GM12878 (cell line): Measurements from ENCODE around the gene DYNC1LI1. TPM values are rescaled to one million over a fixed set of nuclear protein-coding genes. Genes with fewer than 3 reads are reported as not detected.

Source experiments
- microRNA-seq: library from miRNA; unstranded; fragments of <30 nt; microRNA quantifications from one replicate; pipeline ENCODE4, GENCODE V29; 2018
- polyA plus RNA-seq, 11 experiments: library from polyadenylated mRNA; depleted of rRNA in 4 of 11; unstranded in 6 of 11; stranded (reverse) in 5 of 11; fragments of >200 nt; fragmentation: Nextera tagmentation in 4 of 11; fragmentation: Illumina TruSeq in 1 of 11; extraction: Ambion mirVana in 4 of 11; extraction: Trizol in 1 of 11; gene quantifications; 1 replicate in 1 of 11; 2 replicates in 10 of 11; pipeline versions ENCODE4 v1.2.1 to v1.2.3, GENCODE V29; 2011 to 2016; ENCODE audit warnings: inconsistent platforms in 2 of 11, missing spikeins in 2 of 11, low read depth in 1 of 11
- small RNA-seq: library from RNA; depleted of rRNA; stranded (forward); fragments of <200 nt; gene quantifications from one replicate; pipeline ENCODE3, GENCODE V24; 2014
- total RNA-seq, 4 experiments: library from RNA; depleted of rRNA in 3 of 4; stranded (reverse); fragments of >200 nt in 3 of 4; fragmentation: Illumina TruSeq in 1 of 4; extraction: Trizol in 1 of 4; gene quantifications; 2 replicates each; pipeline versions ENCODE4 v1.2.1 to v1.2.3, GENCODE V29; 2013 to 2021

Gene DYNC1LI1
- total and polyA plus RNA-seq, 10 of the 15 experiments (the other 5 are each of a cell fraction or from before 2014, with no cell fraction given) = 11.5 to 51.7 (median 32.0) TPM

Small RNA genes lying within 50 kb of the gene (microRNA-seq; reads per million reads assigned to microRNA genes)
- not detected for gene MIR548AY

Small RNA genes lying within 50 kb of the gene (small RNA-seq; reads per million reads assigned to genes)
- gene MIR548AY = 0.27 reads per million

Other genes starting within 250 kb of the DYNC1LI1 start
- 7.2 and 9.9 TPM in 2 replicates for gene CMTM7, start 179.0 kb downstream of the DYNC1LI1 start, total RNA-seq (2014; rRNA removed)
- 8.6 and 9.7 TPM in 2 replicates for gene CMTM7, start 179.0 kb downstream of the DYNC1LI1 start, total RNA-seq (2014; rRNA removed; fragmentation: Illumina TruSeq; extraction: Trizol)
- gene CMTM7, start 179.0 kb downstream of the DYNC1LI1 start, total RNA-seq (2021) = 12.5 and 13.7 TPM in 2 replicates
- 23.2 and 30.5 TPM in 2 replicates for gene CMTM7, start 179.0 kb downstream of the DYNC1LI1 start, polyA plus RNA-seq (2011; rRNA removed)
- gene CMTM7, start 179.0 kb downstream of the DYNC1LI1 start, polyA plus RNA-seq (2014; fragmentation: Illumina TruSeq; extraction: Trizol) = 16.7 and 21.0 TPM in 2 replicates
- gene CMTM7, start 179.0 kb downstream of the DYNC1LI1 start, polyA plus RNA-seq (2014; fragmentation: Nextera tagmentation; extraction: Ambion mirVana) = 10 to 100 TPM in 1 of 2 experiments, 1 to 10 TPM in 1; 3.7 to 12.0 TPM
- 15.4 and 15.6 TPM in 2 replicates for gene CMTM7, start 179.0 kb downstream of the DYNC1LI1 start, polyA plus RNA-seq (2014; rRNA removed)
- 10 to 100 TPM; 29.5 to 36.4 TPM for gene CMTM7, start 179.0 kb downstream of the DYNC1LI1 start, polyA plus RNA-seq (2016; fragmentation: Nextera tagmentation; extraction: Ambion mirVana)
- 61.8 and 75.1 TPM in 2 replicates for gene CMTM6, start 68.0 kb downstream of the DYNC1LI1 start, total RNA-seq (2014; rRNA removed)
- gene CMTM6, start 68.0 kb downstream of the DYNC1LI1 start, total RNA-seq (2014; rRNA removed; fragmentation: Illumina TruSeq; extraction: Trizol) = 73.5 and 74.7 TPM in 2 replicates
- 51.2 and 54.4 TPM in 2 replicates for gene CMTM6, start 68.0 kb downstream of the DYNC1LI1 start, total RNA-seq (2021)
- gene CMTM6, start 68.0 kb downstream of the DYNC1LI1 start, polyA plus RNA-seq (2011; rRNA removed) = 92.6 and 138 TPM in 2 replicates
- gene CMTM6, start 68.0 kb downstream of the DYNC1LI1 start, polyA plus RNA-seq (2014; fragmentation: Illumina TruSeq; extraction: Trizol) = 61.0 and 74.5 TPM in 2 replicates
- gene CMTM6, start 68.0 kb downstream of the DYNC1LI1 start, polyA plus RNA-seq (2014; fragmentation: Nextera tagmentation; extraction: Ambion mirVana) = 10 to 100 TPM; 27.1 to 39.0 TPM
- gene CMTM6, start 68.0 kb downstream of the DYNC1LI1 start, polyA plus RNA-seq (2014; rRNA removed) = 43.9 and 52.4 TPM in 2 replicates
- 10 to 100 TPM; 92.3 to 97.3 TPM for gene CMTM6, start 68.0 kb downstream of the DYNC1LI1 start, polyA plus RNA-seq (2016; fragmentation: Nextera tagmentation; extraction: Ambion mirVana)
- 42.0 and 45.3 TPM in 2 replicates for gene CNOT10, start 114.3 kb upstream of the DYNC1LI1 start, total RNA-seq (2014; rRNA removed)
- gene CNOT10, start 114.3 kb upstream of the DYNC1LI1 start, total RNA-seq (2014; rRNA removed; fragmentation: Illumina TruSeq; extraction: Trizol) = 41.9 and 42.0 TPM in 2 replicates
- gene CNOT10, start 114.3 kb upstream of the DYNC1LI1 start, total RNA-seq (2021) = 45.7 and 47.5 TPM in 2 replicates
- gene CNOT10, start 114.3 kb upstream of the DYNC1LI1 start, polyA plus RNA-seq (2011; rRNA removed) = 46.3 and 67.1 TPM in 2 replicates
- gene CNOT10, start 114.3 kb upstream of the DYNC1LI1 start, polyA plus RNA-seq (2014; fragmentation: Illumina TruSeq; extraction: Trizol) = 44.2 and 57.8 TPM in 2 replicates
- gene CNOT10, start 114.3 kb upstream of the DYNC1LI1 start, polyA plus RNA-seq (2014; fragmentation: Nextera tagmentation; extraction: Ambion mirVana) = 10 to 100 TPM; 18.2 to 34.6 TPM
- 41.3 and 47.8 TPM in 2 replicates for gene CNOT10, start 114.3 kb upstream of the DYNC1LI1 start, polyA plus RNA-seq (2014; rRNA removed)
- 10 to 100 TPM; 50.0 to 51.9 TPM for gene CNOT10, start 114.3 kb upstream of the DYNC1LI1 start, polyA plus RNA-seq (2016; fragmentation: Nextera tagmentation; extraction: Ambion mirVana)
- gene TRIM71, start 247.1 kb upstream of the DYNC1LI1 start, total RNA-seq (2014; rRNA removed) = 0.17 and 0.27 TPM in 2 replicates
- 0.18 and 0.27 TPM in 2 replicates for gene TRIM71, start 247.1 kb upstream of the DYNC1LI1 start, total RNA-seq (2014; rRNA removed; fragmentation: Illumina TruSeq; extraction: Trizol)
- 0.48 and 0.69 TPM in 2 replicates for gene TRIM71, start 247.1 kb upstream of the DYNC1LI1 start, total RNA-seq (2021)
- gene TRIM71, start 247.1 kb upstream of the DYNC1LI1 start, polyA plus RNA-seq (2011; rRNA removed) = 1.8 and 1.9 TPM in 2 replicates
- 0.16 and 0.24 TPM in 2 replicates for gene TRIM71, start 247.1 kb upstream of the DYNC1LI1 start, polyA plus RNA-seq (2014; fragmentation: Illumina TruSeq; extraction: Trizol)
- under 1 TPM; 0.02 to 0.08 TPM for gene TRIM71, start 247.1 kb upstream of the DYNC1LI1 start, polyA plus RNA-seq (2014; fragmentation: Nextera tagmentation; extraction: Ambion mirVana)
- gene TRIM71, start 247.1 kb upstream of the DYNC1LI1 start, polyA plus RNA-seq (2014; rRNA removed) = 0.14 and 0.16 TPM in 2 replicates
- under 1 TPM; 0.04 to 0.09 TPM for gene TRIM71, start 247.1 kb upstream of the DYNC1LI1 start, polyA plus RNA-seq (2016; fragmentation: Nextera tagmentation; extraction: Ambion mirVana)